ENCODE results near the gene MGMT. TPM values are rescaled to one million over a fixed set of nuclear protein-coding genes. Genes with fewer than 3 reads are reported as not detected.

The MGMT gene
- total and polyA plus RNA-seq, 2 of the 4 experiments (the other 2 are of a cell fraction) = 11.5 to 17.8 TPM

GRCh38 chr10:129728905-129729795, 262.1 kb downstream of the MGMT start:
- no peak overlapping the region for H3K4ac ChIP-seq (ENCODE audit: low read depth, low read length)
- H3K9me1 ChIP-seq (ENCODE audit: insufficient read depth, low read length) = no peaks in the 10 kb centered on the region
- no peak overlapping the region for H4K8ac ChIP-seq (ENCODE audit: low read depth in 2 of 2, low read length in 2 of 2)
- no peaks in the 10 kb centered on the region for H3K4me1 ChIP-seq (ENCODE audit: control insufficient read depth, insufficient read depth, low read length)
- H4K91ac ChIP-seq (ENCODE audit: insufficient read depth, low read depth, low read length) = no peak overlapping the region
- TF ChIP-seq POLR2A (IDR thresholded peaks at IDR 0.05; ENCODE audit: low read depth, low read length) (no peak), CHD1 (IDR thresholded peaks at IDR 0.05; ENCODE audit: low read depth, low read length) (no peak), ELK1 (IDR thresholded peaks at IDR 0.05; ENCODE audit: borderline replicate concordance, low read depth, low read length) (no peak), USF2 (IDR thresholded peaks at IDR 0.05; ENCODE audit: low read depth, low read length) (no peak), NFE2L2 (IDR thresholded peaks at IDR 0.05; ENCODE audit: low read depth, low read length) (no peak), RCOR1 (IDR thresholded peaks at IDR 0.05; ENCODE audit: insufficient replicate concordance, low read length) (no peak), RFX5 (IDR thresholded peaks at IDR 0.05; ENCODE audit: low read depth, low read length) (no peak), MXI1 (IDR thresholded peaks at IDR 0.05; ENCODE audit: borderline replicate concordance, low read depth, low read length) (no peak), BHLHE40 (IDR thresholded peaks at IDR 0.05; ENCODE audit: low read depth, low read length) (no peak), SMC3 (IDR thresholded peaks at IDR 0.05; ENCODE audit: low read depth, low read length) (no peak), MAZ (IDR thresholded peaks at IDR 0.05; ENCODE audit: borderline replicate concordance, low read depth, low read length) (no peak), CTCF (conservative IDR thresholded peaks at IDR 0.05; ENCODE audit: low read depth, low read length) (no peak), MAFK (IDR thresholded peaks at IDR 0.05; ENCODE audit: low read depth, low read length) (no peak), RAD21 (IDR thresholded peaks at IDR 0.05; ENCODE audit: low read length) (no peak)
- H4K20me1 ChIP-seq (ENCODE audit: insufficient read depth, low read length) = no peaks in the 10 kb centered on the region
- peaks cover 17% of the 10 kb centered on the region for H3K9me3 ChIP-seq (ENCODE audit: control insufficient read depth, insufficient read depth, low read length)
- no peak overlapping the region for H2BK5ac ChIP-seq (ENCODE audit: low read depth, low read length, poor library complexity, severe bottlenecking)
- H3K18ac ChIP-seq (ENCODE audit: low read depth, low read length) = no peak overlapping the region
- H3K27ac ChIP-seq (ENCODE audit: insufficient read depth, low read length) = no peak overlapping the region
- dilution Hi-C loops (cut with HindIII; ENCODE audit: low sequenced_read_pairs, unreplicated experiment) = no loop called here
- H3K9ac ChIP-seq (ENCODE audit: low read depth, low read length) = no peak overlapping the region
- H3K4me3 ChIP-seq (ENCODE audit: insufficient read depth, low read depth, low read length) = no peak overlapping the region
- no peak overlapping the region for H2AK5ac ChIP-seq (ENCODE audit: low read depth, low read length)
- no peaks in the 10 kb centered on the region for H3K27me3 ChIP-seq (ENCODE audit: control insufficient read depth, insufficient read depth, low read length)
- intact Hi-C loops (cut with micrococcal nuclease) = no loop called here
- ATAC-seq (ENCODE audit: low read depth) = no peak
- ChIA-PET CTCF (no interaction called here), POLR2A (ENCODE audit: unreplicated experiment) (no interaction called here)
- H3K14ac ChIP-seq (replicated peaks; ENCODE audit: low read depth, low read length) = no peak overlapping the region
- no peak overlapping the region for H3K4me2 ChIP-seq (ENCODE audit: low read depth, low read length)
- no peak overlapping the region for H2AFZ ChIP-seq (replicated peaks; ENCODE audit: low read length, poor library complexity)
- WGBS, 2 experiments (ENCODE audit: extremely low coverage in 2 of 2, insufficient read length in 1 of 2) = 91% methylated on average over 13 of the region's 21 CpGs; no CpG with 5 or more reads in 1 of the 2 experiments
- H2BK20ac ChIP-seq (ENCODE audit: low read depth, low read length) = no peak overlapping the region
- no peak overlapping the region for H3K23ac ChIP-seq (ENCODE audit: low read depth, low read length)
- H4K5ac ChIP-seq (ENCODE audit: low read depth, low read length) = no peak overlapping the region
- H2BK120ac ChIP-seq (ENCODE audit: low read depth, low read length) = no peak overlapping the region
- no peaks in the 10 kb centered on the region for H3K36me3 ChIP-seq (ENCODE audit: control insufficient read depth, insufficient read depth, low read length)
- BruUV-seq (replicated peaks) = no TSS peak
- no peak overlapping the region for H2AK9ac ChIP-seq (replicated peaks; ENCODE audit: low read depth, low read length, poor library complexity)
- in situ Hi-C loops (cut with MboI; ENCODE audit: low sequenced_read_pairs) = no loop called here
- H3K79me1 ChIP-seq (ENCODE audit: low read depth in 1 of 2, low read length in 2 of 2) = no peaks in the 10 kb centered on the region
- DNase-seq = no peak
- no peak overlapping the region for H2BK15ac ChIP-seq (ENCODE audit: low read depth, low read length)
- H3K56ac ChIP-seq (ENCODE audit: extremely low read depth, insufficient read depth, low read length) = no peak overlapping the region

All from IMR-90 (cell line).